HG03439 (cell line): ENCODE measurements around the gene TRAF3IP1.
"Not testable (repeated sequence)": the region's sequence is repeated elsewhere in the genome, so short reads cannot be mapped to it uniquely, and the experiment has no call there.

Experiments used
- ATAC-seq: cut with Tn5 transposase; IDR thresholded peaks from one replicate; pipeline ENCODE4 v1.9.1; 2021; ENCODE audit warnings: mild to moderate bottlenecking, moderate library complexity; ENCODE audit not compliant: unreplicated experiment

The TRAF3IP1 gene

GRCh38 chr2:238337846-238338245, 17.5 kb downstream of the TRAF3IP1 start:
- ATAC-seq, result no peak

GRCh38 chr2:238338710-238339394, 18.5 kb downstream of the TRAF3IP1 start:
- ATAC-seq, result no peak

GRCh38 chr2:238339395-238339780, 19.1 kb downstream of the TRAF3IP1 start:
- no peak for ATAC-seq

GRCh38 chr2:238339814-238340213, 19.5 kb downstream of the TRAF3IP1 start:
- ATAC-seq, result no peak

- no peak for ATAC-seq
Observed at GRCh38 chr2:238341536-238341935, 21.2 kb downstream of the TRAF3IP1 start.

- no peak for ATAC-seq
Observed at GRCh38 chr2:238344035-238344434, 23.7 kb downstream of the TRAF3IP1 start.

GRCh38 chr2:238344517-238344916, 24.2 kb downstream of the TRAF3IP1 start:
- no peak for ATAC-seq

GRCh38 chr2:238345297-238345968, 25.1 kb downstream of the TRAF3IP1 start:
- no peak for ATAC-seq

GRCh38 chr2:238346544-238346943, 26.2 kb downstream of the TRAF3IP1 start:
- no peak for ATAC-seq

GRCh38 chr2:238350150-238350897, 30.0 kb downstream of the TRAF3IP1 start:
- no peak for ATAC-seq

- no peak for ATAC-seq
Observed at GRCh38 chr2:238351315-238351714, 31.0 kb downstream of the TRAF3IP1 start.

GRCh38 chr2:238352361-238352760, 32.0 kb downstream of the TRAF3IP1 start:
- no peak for ATAC-seq

GRCh38 chr2:238358769-238359168, 38.5 kb downstream of the TRAF3IP1 start:
- no peak for ATAC-seq

- ATAC-seq, result no peak
Observed at GRCh38 chr2:238359403-238359802, 39.1 kb downstream of the TRAF3IP1 start.

GRCh38 chr2:238361877-238362276, 41.6 kb downstream of the TRAF3IP1 start:
- no peak for ATAC-seq

GRCh38 chr2:238362626-238363025, 42.3 kb downstream of the TRAF3IP1 start:
- ATAC-seq, result no peak

GRCh38 chr2:238369591-238370040, 49.3 kb downstream of the TRAF3IP1 start:
- no peak for ATAC-seq

GRCh38 chr2:238370094-238370822, 49.9 kb downstream of the TRAF3IP1 start:
- no peak for ATAC-seq

GRCh38 chr2:238370823-238371372, 50.6 kb downstream of the TRAF3IP1 start:
- ATAC-seq, result no peak

- ATAC-seq, result not testable (repeated sequence)
Observed at GRCh38 chr2:238372277-238372676, 52.0 kb downstream of the TRAF3IP1 start.

- ATAC-seq, result no peak
Observed at GRCh38 chr2:238376884-238377391, 56.6 kb downstream of the TRAF3IP1 start.
